ENCODE results near the gene DPM2. TPM values are rescaled to one million over a fixed set of nuclear protein-coding genes. Genes with fewer than 3 reads are reported as not detected.

The DPM2 gene
- total and polyA plus RNA-seq, 2 of the 4 experiments (the other 2 are of a cell fraction) = 10.8 to 60.6 TPM

GRCh38 chr9:127890053-127890452 lies 47.6 kb downstream of the DPM2 start:
- Histone ChIP-seq H3K9ac (ENCODE audit: low read depth, low read length) (no peak overlapping the region), H3K23ac (ENCODE audit: low read depth, low read length) (no peak overlapping the region), H3K4me2 (ENCODE audit: low read depth, low read length) (no peak overlapping the region), H4K91ac (ENCODE audit: insufficient read depth, low read depth, low read length) (no peak overlapping the region), H3K9me3 (ENCODE audit: control insufficient read depth, insufficient read depth, low read length) (peaks cover 15% of the 10 kb centered on the region), H4K8ac (ENCODE audit: low read depth in 2 of 2, low read length in 2 of 2) (no peak overlapping the region), H3K36me3 (ENCODE audit: control insufficient read depth, insufficient read depth, low read length) (peaks cover 66% of the 10 kb centered on the region), H3K27ac (ENCODE audit: insufficient read depth, low read length) (no peak overlapping the region), H2AK9ac (replicated peaks; ENCODE audit: low read depth, low read length, poor library complexity) (no peak overlapping the region), H2BK5ac (ENCODE audit: low read depth, low read length, poor library complexity, severe bottlenecking) (no peak overlapping the region), H3K9me1 (ENCODE audit: insufficient read depth, low read length) (peaks cover 11% of the 10 kb centered on the region; the same call in 1 of the 2 replicates), H3K14ac (replicated peaks; ENCODE audit: low read depth, low read length) (no peak overlapping the region), H3K27me3 (ENCODE audit: control insufficient read depth, insufficient read depth, low read length) (no peaks in the 10 kb centered on the region), H3K18ac (ENCODE audit: low read depth, low read length) (no peak overlapping the region), H2AK5ac (ENCODE audit: low read depth, low read length) (no peak overlapping the region), H2AFZ (replicated peaks; ENCODE audit: low read length, poor library complexity) (no peak overlapping the region), H3K79me1 (ENCODE audit: low read depth in 1 of 2, low read length in 2 of 2) (peaks cover 0 to 50% of the 10 kb centered on the region in 2 experiments; a peak in 3 of 4 replicates), H3K56ac (ENCODE audit: extremely low read depth, insufficient read depth, low read length) (no peak overlapping the region), H3K4me3 (ENCODE audit: insufficient read depth, low read depth, low read length) (no peak overlapping the region), H2BK15ac (ENCODE audit: low read depth, low read length) (no peak overlapping the region), H2BK20ac (ENCODE audit: low read depth, low read length) (no peak overlapping the region), H4K5ac (ENCODE audit: low read depth, low read length) (no peak overlapping the region; the same call in 1 of the 2 replicates), H3K4me1 (ENCODE audit: control insufficient read depth, insufficient read depth, low read length) (no peaks in the 10 kb centered on the region), H4K20me1 (ENCODE audit: insufficient read depth, low read length) (peaks cover 16% of the 10 kb centered on the region; the same call in 1 of the 2 replicates), H3K4ac (ENCODE audit: low read depth, low read length) (no peak overlapping the region), H2BK120ac (ENCODE audit: low read depth, low read length) (no peak overlapping the region)
- no peak for TF ChIP-seq BHLHE40 (IDR thresholded peaks at IDR 0.05; ENCODE audit: low read depth, low read length)
- TF ChIP-seq POLR2A (IDR thresholded peaks at IDR 0.05; ENCODE audit: low read depth, low read length) = no peak
- in situ Hi-C loops (cut with MboI; ENCODE audit: low sequenced_read_pairs) (no loop called here), dilution Hi-C loops (cut with HindIII; ENCODE audit: low sequenced_read_pairs, unreplicated experiment) (no loop called here), intact Hi-C loops (cut with micrococcal nuclease) (no loop called here)
- POLR2A ChIA-PET (ENCODE audit: unreplicated experiment) = no interaction called here
- CTCF ChIA-PET = no interaction called here
- ATAC-seq (ENCODE audit: low read depth) = no peak
- no peak for DNase-seq
- 60% methylated on average over 1 of the region's 3 CpGs; no CpG with 5 or more reads in 1 of the 2 experiments for WGBS, 2 experiments (ENCODE audit: extremely low coverage in 2 of 2, insufficient read length in 1 of 2)
- no TSS peak for BruUV-seq (replicated peaks)

Data from IMR-90 (cell line).